ENCODE results near the gene SHOX. TPM values are rescaled to one million over a fixed set of nuclear protein-coding genes. Genes with fewer than 3 reads are reported as not detected.

The SHOX gene
- polyA plus RNA-seq, 3 donors = not detected

DNA sequence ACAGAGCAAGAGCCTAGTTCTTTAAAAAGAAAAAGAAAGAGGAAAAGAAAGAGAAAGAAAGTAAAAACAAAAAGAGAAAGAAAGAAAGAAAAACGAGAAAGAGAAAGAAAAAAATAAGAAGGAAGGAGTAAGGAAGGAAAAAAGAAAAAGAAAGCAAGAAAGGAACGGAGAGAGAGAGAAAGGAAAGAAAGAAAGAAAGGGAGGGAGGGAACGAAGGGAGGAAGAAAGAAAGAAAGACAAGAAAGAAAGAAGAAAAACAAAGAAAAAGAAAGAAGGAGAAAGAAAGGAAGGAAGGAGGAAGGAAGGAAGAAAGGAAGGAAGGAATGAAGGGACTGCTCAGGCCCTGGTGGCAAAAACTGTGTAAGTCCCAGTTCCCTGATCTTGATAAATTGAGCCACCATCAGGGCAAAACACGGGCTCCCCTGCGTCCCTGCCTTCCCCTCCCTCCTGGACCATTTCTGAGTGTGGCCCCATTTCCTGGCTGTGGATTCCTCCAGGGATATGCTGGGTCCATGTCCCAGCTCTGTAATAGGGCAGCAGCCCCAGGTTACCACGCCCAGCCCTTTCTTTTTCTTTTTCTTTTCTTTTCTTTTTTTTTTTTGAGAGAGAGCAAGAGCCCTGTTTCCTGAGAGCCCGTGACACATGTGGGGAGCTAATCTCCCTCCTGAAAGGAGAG lies 44.8 kb downstream of the SHOX start:
- no peaks in the 10 kb centered on the region for H3K27me3 ChIP-seq (ENCODE audit: control insufficient read depth in 2 of 2, insufficient read depth in 2 of 2, low read length in 2 of 2)
- H3K4me1 Mint-ChIP-seq = peaks cover 6% of the 10 kb centered on the region
- H3K4me1 ChIP-seq (ENCODE audit: control insufficient read depth in 1 of 2, insufficient read depth in 2 of 2, low read length in 2 of 2) = no peaks in the 10 kb centered on the region
- H3K4me2 ChIP-seq (replicated peaks; ENCODE audit: extremely low read depth, low read length, poor library complexity, severe bottlenecking) = no peak overlapping the region
- peaks cover 0 to 11% (median 9%) of the 10 kb centered on the region in 7 donors for H3K9me3 Mint-ChIP-seq
- intact Hi-C loops (cut with micrococcal nuclease) = no loop called here
- H2AFZ ChIP-seq (ENCODE audit: insufficient read depth, low read depth, low read length, poor library complexity, severe bottlenecking) = no peak overlapping the region
- no peaks in the 10 kb centered on the region for H3K36me3 ChIP-seq (replicated peaks in 1 of 2; ENCODE audit: control insufficient read depth in 1 of 2, insufficient read depth in 2 of 2, low read length in 2 of 2)
- no peaks in the 10 kb centered on the region for H4K20me1 ChIP-seq (ENCODE audit: insufficient read depth, low read length)
- no peak overlapping the region for H3K27ac ChIP-seq (ENCODE audit: low read depth in 1 of 2, low read length in 2 of 2)
- 55% methylated on average over 6 of the region's 7 CpGs for WGBS (ENCODE audit: insufficient coverage)
- no peak overlapping the region for H3K27ac Mint-ChIP-seq
- no peaks in the 10 kb centered on the region for H3K79me2 ChIP-seq (ENCODE audit: insufficient read depth, low read length)
- H3K9ac ChIP-seq (ENCODE audit: insufficient read depth, low read length, poor library complexity, severe bottlenecking) = no peak overlapping the region
- no peak overlapping the region for H3K4me3 ChIP-seq (replicated peaks in 1 of 3; ENCODE audit: low read depth in 2 of 3, low read length in 3 of 3)
- no peak overlapping the region for H3K4me3 Mint-ChIP-seq
- TF ChIP-seq CTCF (IDR thresholded peaks at IDR 0.05) = no peak
- DNase-seq = no peak
- no peaks in the 10 kb centered on the region for H3K36me3 Mint-ChIP-seq
- H3K9me3 ChIP-seq (replicated peaks in 1 of 2; ENCODE audit: control insufficient read depth in 1 of 2, insufficient read depth in 1 of 2, low read length in 2 of 2) = peaks cover 11% of the 10 kb centered on the region in 2 donors
- H3K27me3 Mint-ChIP-seq (ENCODE audit: low read depth in 3 of 3) = peaks cover 11 to 19% (median 15%) of the 10 kb centered on the region in 3 donors

GRCh38 chrX:675955-676295 lies 45.3 kb downstream of the SHOX start:
- no peak overlapping the region for H3K4me3 Mint-ChIP-seq
- no peak overlapping the region for H3K27ac Mint-ChIP-seq
- H3K4me3 ChIP-seq (replicated peaks in 1 of 3; ENCODE audit: low read depth in 2 of 3, low read length in 3 of 3) = no peak overlapping the region
- no peak overlapping the region for H3K27ac ChIP-seq (ENCODE audit: low read depth in 1 of 2, low read length in 2 of 2)
- peaks cover 3% of the 10 kb centered on the region for H3K4me1 Mint-ChIP-seq
- H3K4me1 ChIP-seq (ENCODE audit: control insufficient read depth in 1 of 2, insufficient read depth in 2 of 2, low read length in 2 of 2) = no peaks in the 10 kb centered on the region
- peaks cover 0 to 13% (median 9%) of the 10 kb centered on the region in 7 donors for H3K9me3 Mint-ChIP-seq
- 80% methylated on average over 13 of the region's 15 CpGs for WGBS (ENCODE audit: insufficient coverage)
- TF ChIP-seq CTCF (IDR thresholded peaks at IDR 0.05) = no peak
- H2AFZ ChIP-seq (ENCODE audit: insufficient read depth, low read depth, low read length, poor library complexity, severe bottlenecking) = no peak overlapping the region
- no peak overlapping the region for H3K9ac ChIP-seq (ENCODE audit: insufficient read depth, low read length, poor library complexity, severe bottlenecking)
- H3K27me3 ChIP-seq (ENCODE audit: control insufficient read depth in 2 of 2, insufficient read depth in 2 of 2, low read length in 2 of 2) = no peaks in the 10 kb centered on the region
- intact Hi-C loops (cut with micrococcal nuclease) = no loop called here
- no peaks in the 10 kb centered on the region for H3K36me3 ChIP-seq (replicated peaks in 1 of 2; ENCODE audit: control insufficient read depth in 1 of 2, insufficient read depth in 2 of 2, low read length in 2 of 2)
- peaks cover 11 to 18% (median 15%) of the 10 kb centered on the region in 3 donors for H3K27me3 Mint-ChIP-seq (ENCODE audit: low read depth in 3 of 3)
- no peaks in the 10 kb centered on the region for H3K36me3 Mint-ChIP-seq
- peaks cover 11 to 16% of the 10 kb centered on the region in 2 donors for H3K9me3 ChIP-seq (replicated peaks in 1 of 2; ENCODE audit: control insufficient read depth in 1 of 2, insufficient read depth in 1 of 2, low read length in 2 of 2)
- no peak overlapping the region for H3K4me2 ChIP-seq (replicated peaks; ENCODE audit: extremely low read depth, low read length, poor library complexity, severe bottlenecking)
- no peak for DNase-seq
- no peaks in the 10 kb centered on the region for H3K79me2 ChIP-seq (ENCODE audit: insufficient read depth, low read length)
- no peaks in the 10 kb centered on the region for H4K20me1 ChIP-seq (ENCODE audit: insufficient read depth, low read length)

All from CD14-positive monocyte (primary cell).